GM21390 (cell line): ENCODE data around the gene EVC2.

ENCODE experiments used
- ATAC-seq: cut with Tn5 transposase; IDR thresholded peaks from one replicate; pipeline ENCODE4 v1.9.1; 2021; ENCODE audit not compliant: unreplicated experiment

Gene EVC2

GRCh38 chr4:5712517-5712916 is 4.2 kb upstream of the EVC2 start:
- ATAC-seq, result peak; percentile 44

- peak; percentile 16 for ATAC-seq
Observed at GRCh38 chr4:5711479-5712184, 3.3 kb upstream of the EVC2 start.

GRCh38 chr4:5710961-5711478 is 2.7 kb upstream of the EVC2 start, which contains the start of gene EVC:
EVC (plus strand) TSS chr4:5711201; CDS start chr4:5711381, 180 bp downstream.
- ATAC-seq, result peak; percentile 40

- ATAC-seq, result no peak
Observed at GRCh38 chr4:5710065-5710960, 2.0 kb upstream of the EVC2 start.

GRCh38 chr4:5709207-5709575 is 832 bp upstream of the EVC2 start:
- ATAC-seq, result no peak

- ATAC-seq, result no peak
Observed at GRCh38 chr4:5707778-5708448, 446 bp downstream of the EVC2 start.

GRCh38 chr4:5707366-5707765 is 993 bp downstream of the EVC2 start:
- ATAC-seq, result no peak

GRCh38 chr4:5706486-5707290 is 1.7 kb downstream of the EVC2 start:
- ATAC-seq, result no peak

GRCh38 chr4:5705647-5706320 is 2.6 kb downstream of the EVC2 start:
- ATAC-seq, result no peak

- ATAC-seq, result no peak
Observed at GRCh38 chr4:5704276-5704675, 4.1 kb downstream of the EVC2 start.

GRCh38 chr4:5703831-5704230 is 4.5 kb downstream of the EVC2 start:
- ATAC-seq, result no peak

GRCh38 chr4:5701971-5702370 is 6.4 kb downstream of the EVC2 start:
- no peak for ATAC-seq

GRCh38 chr4:5700459-5700858 is 7.9 kb downstream of the EVC2 start:
- no peak for ATAC-seq

GRCh38 chr4:5696341-5696740 is 12.0 kb downstream of the EVC2 start:
- ATAC-seq, result no peak

GRCh38 chr4:5693871-5694270 is 14.5 kb downstream of the EVC2 start:
- no peak for ATAC-seq

- ATAC-seq, result no peak
Observed at GRCh38 chr4:5691491-5692132, 16.7 kb downstream of the EVC2 start.

GRCh38 chr4:5689065-5689464 is 19.3 kb downstream of the EVC2 start:
- no peak for ATAC-seq

GRCh38 chr4:5686338-5686737 is 22.0 kb downstream of the EVC2 start:
- no peak for ATAC-seq

- no peak for ATAC-seq
Observed at GRCh38 chr4:5685296-5685695, 23.1 kb downstream of the EVC2 start.

GRCh38 chr4:5683566-5683965 is 24.8 kb downstream of the EVC2 start:
- ATAC-seq, result no peak
